ENCODE measurements around the gene NXF1.

Gene NXF1

GRCh38 chr11:62823677-62824076, 18.4 kb upstream of the NXF1 start:
- Histone ChIP-seq H3K27ac (no peak overlapping the region), H3K9me3 (no peaks in the 10 kb centered on the region), H3K36me3 (peaks cover 93% of the 10 kb centered on the region), H3K4me3 (ENCODE audit: low read depth in 1 of 2, low read length in 1 of 2) (no peak overlapping the region), H3K27me3 (no peaks in the 10 kb centered on the region), H3K4me1 (ENCODE audit: control insufficient read depth in 1 of 2, insufficient read depth in 1 of 2, low read depth in 1 of 2, low read length in 1 of 2) (no peaks in the 10 kb centered on the region)
- TF ChIP-seq CTCF (IDR thresholded peaks at IDR 0.05): no peak

DNA sequence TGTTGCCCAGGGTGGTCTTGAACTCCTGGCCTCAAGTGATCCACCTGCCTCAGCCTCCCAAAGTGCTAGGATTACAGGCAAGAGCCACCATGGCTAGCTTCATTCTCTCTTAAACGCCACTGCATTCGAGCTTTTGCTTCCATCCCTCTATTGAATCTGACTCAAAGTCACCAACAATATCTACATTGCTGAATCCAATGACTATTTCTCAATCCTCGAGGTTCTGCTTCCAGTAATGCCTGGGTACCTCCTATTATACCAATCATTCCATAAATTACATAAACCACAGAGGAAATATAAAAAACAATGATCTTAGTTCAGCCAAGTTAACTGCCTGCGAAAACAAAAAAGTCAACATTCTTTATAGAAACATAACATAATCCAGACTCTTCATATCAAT, 11.9 kb upstream of the NXF1 start:
- no peak for TF ChIP-seq CTCF (IDR thresholded peaks at IDR 0.05)
- Histone ChIP-seq H3K27ac (peak overlapping the region; percentile 89), H3K36me3 (peaks cover 29% of the 10 kb centered on the region), H3K27me3 (no peaks in the 10 kb centered on the region), H3K4me1 (ENCODE audit: control insufficient read depth in 1 of 2, insufficient read depth in 1 of 2, low read depth in 1 of 2, low read length in 1 of 2) (peaks cover 40 to 41% of the 10 kb centered on the region in 2 experiments), H3K9me3 (no peaks in the 10 kb centered on the region), H3K4me3 (ENCODE audit: low read depth in 1 of 2, low read length in 1 of 2) (peak overlapping the region; percentile 57 to 58)

GRCh38 chr11:62816557-62816956, 11.3 kb upstream of the NXF1 start:
- peak overlapping the region; percentile 57 to 58 for H3K4me3 ChIP-seq (ENCODE audit: low read depth in 1 of 2, low read length in 1 of 2)
- H3K4me1 ChIP-seq (ENCODE audit: control insufficient read depth in 1 of 2, insufficient read depth in 1 of 2, low read depth in 1 of 2, low read length in 1 of 2): peaks cover 40 to 41% of the 10 kb centered on the region in 2 experiments
- peaks cover 23% of the 10 kb centered on the region for H3K36me3 ChIP-seq
- H3K9me3 ChIP-seq: no peaks in the 10 kb centered on the region
- peak overlapping the region; percentile 89 for H3K27ac ChIP-seq
- no peak for TF ChIP-seq CTCF (IDR thresholded peaks at IDR 0.05)
- no peaks in the 10 kb centered on the region for H3K27me3 ChIP-seq

GRCh38 chr11:62811659-62812058, 6.4 kb upstream of the NXF1 start:
- no peaks in the 10 kb centered on the region for H3K27me3 ChIP-seq
- no peaks in the 10 kb centered on the region for H3K9me3 ChIP-seq
- TF ChIP-seq CTCF (IDR thresholded peaks at IDR 0.05): no peak
- no peak overlapping the region for H3K27ac ChIP-seq
- no peaks in the 10 kb centered on the region for H3K36me3 ChIP-seq
- H3K4me1 ChIP-seq (ENCODE audit: control insufficient read depth in 1 of 2, insufficient read depth in 1 of 2, low read depth in 1 of 2, low read length in 1 of 2): peaks cover 45 to 49% of the 10 kb centered on the region in 2 experiments
- no peak overlapping the region for H3K4me3 ChIP-seq (ENCODE audit: low read depth in 1 of 2, low read length in 1 of 2)

DNA sequence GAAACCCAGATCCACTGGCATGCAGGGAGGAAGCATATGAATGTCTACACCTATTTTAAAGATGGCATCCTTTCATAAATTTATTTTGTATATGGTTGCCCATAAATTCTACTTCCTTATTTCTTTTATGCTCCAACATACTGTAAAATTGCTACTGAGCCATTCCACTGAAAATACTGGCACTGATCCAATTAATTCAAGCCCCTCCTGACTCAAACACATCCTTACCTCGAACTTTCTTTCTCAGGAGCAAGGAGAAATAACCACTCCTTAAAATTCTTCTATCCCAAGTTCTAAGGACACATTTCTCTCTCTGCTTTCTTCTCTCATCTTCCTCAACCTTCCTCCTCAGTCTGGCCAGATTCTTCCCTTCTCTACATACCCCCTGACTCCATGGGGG, 5.5 kb upstream of the NXF1 start:
- no peak overlapping the region for H3K4me3 ChIP-seq (ENCODE audit: low read depth in 1 of 2, low read length in 1 of 2)
- no peak for TF ChIP-seq CTCF (IDR thresholded peaks at IDR 0.05)
- H3K9me3 ChIP-seq: no peaks in the 10 kb centered on the region
- H3K27ac ChIP-seq: peak overlapping the region; percentile 48
- H3K36me3 ChIP-seq: no peaks in the 10 kb centered on the region
- H3K27me3 ChIP-seq: no peaks in the 10 kb centered on the region
- H3K4me1 ChIP-seq (ENCODE audit: control insufficient read depth in 1 of 2, insufficient read depth in 1 of 2, low read depth in 1 of 2, low read length in 1 of 2): peaks cover 45 to 49% of the 10 kb centered on the region in 2 experiments

GRCh38 chr11:62806611-62807121, 1.4 kb upstream of the NXF1 start:
- no peaks in the 10 kb centered on the region for H3K27me3 ChIP-seq
- no peaks in the 10 kb centered on the region for H3K9me3 ChIP-seq
- H3K4me3 ChIP-seq (ENCODE audit: low read depth in 1 of 2, low read length in 1 of 2): peak overlapping the region; percentile 73 to 87
- TF ChIP-seq CTCF (IDR thresholded peaks at IDR 0.05): no peak
- peak overlapping the region; percentile 95 for H3K27ac ChIP-seq
- peaks cover 21% of the 10 kb centered on the region for H3K36me3 ChIP-seq
- peaks cover 47 to 48% of the 10 kb centered on the region in 2 experiments for H3K4me1 ChIP-seq (ENCODE audit: control insufficient read depth in 1 of 2, insufficient read depth in 1 of 2, low read depth in 1 of 2, low read length in 1 of 2)

Measured in neutrophil (primary cell).